Ovary (tissue), 3 donors: ENCODE measurements around the gene SCN5A.

Source experiments
- EP300 ChIP-seq: sonication (generic); formaldehyde crosslinking; IDR thresholded peaks from one replicate; pipeline ENCODE4 v1.6.1; 2017; ENCODE audit warnings: antibody characterized with exemption
- POLR2A ChIP-seq: fragments of 450-650 bp; IDR thresholded peaks from one replicate; pipeline ENCODE4 v1.6.1; 2017; ENCODE audit warnings: antibody characterized with exemption, mild to moderate bottlenecking, moderate library complexity
- TF ChIP-seq, protein P1 (sequence below), 3 donors: fragments of 450-650 bp in 2 of 3; fragments of 200-600 bp in 1 of 3; IDR thresholded peaks; one replicate each; pipeline versions ENCODE4 v1.5.1 to v1.8.0; 2016 to 2022; ENCODE audit warnings: antibody characterized with exemption in 3 of 3, mild to moderate bottlenecking in 1 of 3
- donor health status: DM: no; HTN: no; CAD: no.

DNA sequence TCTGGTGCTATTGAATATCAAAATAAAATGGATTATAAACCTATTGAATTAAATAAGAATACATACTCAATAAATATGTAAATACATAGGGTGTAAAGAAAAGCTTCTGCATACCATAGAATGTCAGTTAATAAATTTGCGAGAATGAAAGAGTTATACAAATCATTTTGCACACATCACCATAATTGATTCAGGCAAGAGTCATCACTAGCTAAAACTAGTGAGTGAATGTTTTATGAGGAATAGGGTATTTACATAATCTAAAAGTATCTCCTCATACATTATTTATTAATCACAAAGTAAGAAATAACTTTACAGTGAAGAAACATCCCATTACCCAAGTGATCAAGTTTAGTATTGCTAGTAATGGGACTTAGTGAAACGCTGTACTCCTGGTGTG is 139.8 kb downstream of the SCN5A start:
- TF ChIP-seq, protein P1, sequence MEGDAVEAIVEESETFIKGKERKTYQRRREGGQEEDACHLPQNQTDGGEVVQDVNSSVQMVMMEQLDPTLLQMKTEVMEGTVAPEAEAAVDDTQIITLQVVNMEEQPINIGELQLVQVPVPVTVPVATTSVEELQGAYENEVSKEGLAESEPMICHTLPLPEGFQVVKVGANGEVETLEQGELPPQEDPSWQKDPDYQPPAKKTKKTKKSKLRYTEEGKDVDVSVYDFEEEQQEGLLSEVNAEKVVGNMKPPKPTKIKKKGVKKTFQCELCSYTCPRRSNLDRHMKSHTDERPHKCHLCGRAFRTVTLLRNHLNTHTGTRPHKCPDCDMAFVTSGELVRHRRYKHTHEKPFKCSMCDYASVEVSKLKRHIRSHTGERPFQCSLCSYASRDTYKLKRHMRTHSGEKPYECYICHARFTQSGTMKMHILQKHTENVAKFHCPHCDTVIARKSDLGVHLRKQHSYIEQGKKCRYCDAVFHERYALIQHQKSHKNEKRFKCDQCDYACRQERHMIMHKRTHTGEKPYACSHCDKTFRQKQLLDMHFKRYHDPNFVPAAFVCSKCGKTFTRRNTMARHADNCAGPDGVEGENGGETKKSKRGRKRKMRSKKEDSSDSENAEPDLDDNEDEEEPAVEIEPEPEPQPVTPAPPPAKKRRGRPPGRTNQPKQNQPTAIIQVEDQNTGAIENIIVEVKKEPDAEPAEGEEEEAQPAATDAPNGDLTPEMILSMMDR (IDR thresholded peaks at IDR 0.05): no peak
- TF ChIP-seq POLR2A (no peak), EP300 (no peak)
